ENCODE measurements around the gene EN2.

- TF ChIP-seq CBX5 (IDR thresholded peaks at IDR 0.05; ENCODE audit: low read depth) = no peak
- TF ChIP-seq, protein P1, sequence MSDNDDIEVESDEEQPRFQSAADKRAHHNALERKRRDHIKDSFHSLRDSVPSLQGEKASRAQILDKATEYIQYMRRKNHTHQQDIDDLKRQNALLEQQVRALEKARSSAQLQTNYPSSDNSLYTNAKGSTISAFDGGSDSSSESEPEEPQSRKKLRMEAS (IDR thresholded peaks at IDR 0.05; ENCODE audit: low read depth, low read length) = no peak
- TF ChIP-seq NBN (IDR thresholded peaks at IDR 0.05) = no peak
- TF ChIP-seq HDAC6 (IDR thresholded peaks at IDR 0.05; ENCODE audit: unreplicated experiment) = no peak
- TF ChIP-seq, protein P2, sequence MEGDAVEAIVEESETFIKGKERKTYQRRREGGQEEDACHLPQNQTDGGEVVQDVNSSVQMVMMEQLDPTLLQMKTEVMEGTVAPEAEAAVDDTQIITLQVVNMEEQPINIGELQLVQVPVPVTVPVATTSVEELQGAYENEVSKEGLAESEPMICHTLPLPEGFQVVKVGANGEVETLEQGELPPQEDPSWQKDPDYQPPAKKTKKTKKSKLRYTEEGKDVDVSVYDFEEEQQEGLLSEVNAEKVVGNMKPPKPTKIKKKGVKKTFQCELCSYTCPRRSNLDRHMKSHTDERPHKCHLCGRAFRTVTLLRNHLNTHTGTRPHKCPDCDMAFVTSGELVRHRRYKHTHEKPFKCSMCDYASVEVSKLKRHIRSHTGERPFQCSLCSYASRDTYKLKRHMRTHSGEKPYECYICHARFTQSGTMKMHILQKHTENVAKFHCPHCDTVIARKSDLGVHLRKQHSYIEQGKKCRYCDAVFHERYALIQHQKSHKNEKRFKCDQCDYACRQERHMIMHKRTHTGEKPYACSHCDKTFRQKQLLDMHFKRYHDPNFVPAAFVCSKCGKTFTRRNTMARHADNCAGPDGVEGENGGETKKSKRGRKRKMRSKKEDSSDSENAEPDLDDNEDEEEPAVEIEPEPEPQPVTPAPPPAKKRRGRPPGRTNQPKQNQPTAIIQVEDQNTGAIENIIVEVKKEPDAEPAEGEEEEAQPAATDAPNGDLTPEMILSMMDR (IDR thresholded peaks at IDR 0.05 in 2 of 3, conservative IDR thresholded peaks at IDR 0.05 in 1 of 3; ENCODE audit: control insufficient read depth in 2 of 3, extremely low read depth in 1 of 3, insufficient read depth in 1 of 3, low read depth in 3 of 3, low read length in 3 of 3) = no peak
- no peak for TF ChIP-seq REST (IDR thresholded peaks at IDR 0.05; ENCODE audit: low read depth, low read length)
Measured at GRCh38 chr7:155458878-155459699, 1.2 kb downstream of the EN2 start.
